IPS-20b (cell line): ENCODE measurements around the gene SLC10A6.
"Not testable (repeated sequence)": the region's sequence is repeated elsewhere in the genome, so short reads cannot be mapped to it uniquely, and the experiment has no call there.

ENCODE experiments used
- H3K27ac ChIP-seq: one replicate; pipeline ENCODE4 v1.5.1; 2013; ENCODE audit warnings: low read length
- H3K27me3 ChIP-seq: 2 replicates; pipeline ENCODE4 v1.6.1; 2013; ENCODE audit warnings: mild to moderate bottlenecking, low read length, inconsistent platforms; ENCODE audit not compliant: insufficient read depth
- H3K36me3 ChIP-seq: 2 replicates; pipeline ENCODE4 v1.6.1; 2013; ENCODE audit warnings: low read depth, mild to moderate bottlenecking, inconsistent platforms, low read length, moderate library complexity; ENCODE audit not compliant: insufficient read depth
- H3K4me1 ChIP-seq: 2 replicates; pipeline ENCODE4 v1.6.1; 2013; ENCODE audit warnings: mild to moderate bottlenecking, control low read depth, inconsistent platforms, low read length, moderate library complexity; ENCODE audit not compliant: insufficient read depth
- H3K4me3 ChIP-seq: 2 replicates; pipeline ENCODE4 v1.5.1; 2013; ENCODE audit warnings: mild to moderate bottlenecking, low read length, inconsistent platforms
- H3K9ac ChIP-seq: 2 replicates; pipeline ENCODE4 v1.6.1; 2013; ENCODE audit warnings: low read depth, mild to moderate bottlenecking, inconsistent platforms, low read length, moderate library complexity
- H3K9me3 ChIP-seq: 2 replicates; pipeline ENCODE4 v1.6.1; 2013; ENCODE audit warnings: mild to moderate bottlenecking, low read depth, low read length, inconsistent platforms; ENCODE audit not compliant: insufficient read depth

The SLC10A6 gene

DNA sequence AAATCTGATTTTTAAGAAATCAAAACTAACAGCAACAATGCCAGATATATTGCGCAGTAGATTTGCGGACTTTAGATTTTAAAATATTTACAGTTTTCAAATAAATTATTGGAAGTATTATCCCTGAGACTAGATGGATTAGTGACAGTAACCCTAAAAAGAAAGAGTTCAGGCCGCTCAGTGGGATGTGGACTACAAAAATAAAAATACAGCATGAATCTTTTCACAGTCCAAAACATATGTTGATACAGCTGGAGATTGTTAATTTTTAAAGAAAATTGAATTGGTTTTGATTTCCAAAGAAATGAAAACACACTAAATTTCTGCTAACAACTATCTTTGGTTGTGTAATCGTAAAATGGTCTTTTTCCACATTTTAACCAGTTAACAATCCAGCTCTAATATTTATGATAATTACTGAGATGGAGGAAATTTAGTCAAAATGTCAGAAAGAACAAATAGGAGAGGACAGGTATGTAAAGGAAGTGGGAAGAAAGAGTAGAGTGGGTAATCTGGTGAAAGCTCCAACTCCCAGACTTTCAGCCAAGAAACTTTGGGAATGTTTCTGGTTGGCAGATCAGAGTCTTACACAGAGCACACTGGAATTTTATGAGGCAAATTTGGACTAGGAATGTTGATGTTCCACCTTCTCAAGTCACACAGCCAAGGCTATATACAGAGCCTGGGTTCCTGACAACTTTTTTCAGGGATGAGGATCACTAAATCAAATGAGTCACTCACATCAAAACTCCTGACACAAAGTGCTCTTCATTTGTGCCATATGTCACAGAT, 27.9 kb upstream of the SLC10A6 start:
- H3K36me3 ChIP-seq, result no peaks in the 10 kb centered on the region
- peaks cover 9% of the 10 kb centered on the region; the same call in 1 of the 2 replicates for H3K9me3 ChIP-seq
- H3K9ac ChIP-seq, result no peak overlapping the region
- no peaks in the 10 kb centered on the region for H3K27me3 ChIP-seq
- no peaks in the 10 kb centered on the region for H3K4me1 ChIP-seq
- H3K4me3 ChIP-seq, result no peak overlapping the region
- H3K27ac ChIP-seq, result no peak overlapping the region

DNA sequence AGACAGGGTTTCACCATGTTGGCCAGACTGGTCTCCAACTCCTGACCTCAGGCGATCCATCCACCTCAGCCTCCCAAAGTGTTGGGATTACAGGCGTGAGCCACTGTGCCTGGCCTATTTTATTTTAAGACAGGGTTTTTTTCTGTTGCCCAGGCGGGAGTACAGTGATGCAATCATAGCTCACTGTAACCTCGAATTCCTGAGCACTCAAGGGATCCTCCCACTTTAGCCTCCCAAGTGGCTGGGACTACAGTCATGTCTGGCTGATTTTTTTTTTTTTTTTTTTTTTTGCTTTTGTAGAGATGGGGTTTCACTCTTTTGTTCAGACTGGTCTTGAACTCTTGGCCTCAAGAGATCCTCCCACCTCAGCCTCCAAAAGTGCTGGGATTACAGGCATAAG, 26.3 kb upstream of the SLC10A6 start:
- H3K27me3 ChIP-seq, H3K27ac ChIP-seq, H3K4me1 ChIP-seq, H3K9me3 ChIP-seq, H3K9ac ChIP-seq, H3K36me3 ChIP-seq, H3K4me3 ChIP-seq: not testable (repeated sequence)

DNA sequence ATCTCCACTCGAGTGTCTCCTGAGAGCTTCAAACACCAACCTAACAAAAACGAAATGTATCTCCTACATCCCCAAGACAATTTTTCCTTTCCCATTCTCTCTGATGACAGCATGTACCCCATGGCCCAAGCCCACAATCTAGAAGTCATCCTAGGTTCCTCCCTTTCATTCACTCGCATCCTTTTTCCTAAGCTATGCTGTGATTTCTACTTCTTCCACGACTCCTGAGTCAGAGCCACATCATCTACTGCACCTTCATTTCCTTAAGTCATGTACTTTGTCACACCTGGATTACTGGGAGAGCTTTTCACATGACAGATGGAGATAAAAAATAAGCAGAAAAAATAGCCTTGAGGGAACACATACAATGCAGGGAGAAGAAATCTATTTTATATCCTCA, 23.0 kb upstream of the SLC10A6 start:
- Histone ChIP-seq H3K9me3 (no peaks in the 10 kb centered on the region), H3K27ac (no peak overlapping the region), H3K36me3 (no peaks in the 10 kb centered on the region), H3K27me3 (no peaks in the 10 kb centered on the region), H3K4me1 (no peaks in the 10 kb centered on the region), H3K4me3 (no peak overlapping the region), H3K9ac (no peak overlapping the region)

DNA sequence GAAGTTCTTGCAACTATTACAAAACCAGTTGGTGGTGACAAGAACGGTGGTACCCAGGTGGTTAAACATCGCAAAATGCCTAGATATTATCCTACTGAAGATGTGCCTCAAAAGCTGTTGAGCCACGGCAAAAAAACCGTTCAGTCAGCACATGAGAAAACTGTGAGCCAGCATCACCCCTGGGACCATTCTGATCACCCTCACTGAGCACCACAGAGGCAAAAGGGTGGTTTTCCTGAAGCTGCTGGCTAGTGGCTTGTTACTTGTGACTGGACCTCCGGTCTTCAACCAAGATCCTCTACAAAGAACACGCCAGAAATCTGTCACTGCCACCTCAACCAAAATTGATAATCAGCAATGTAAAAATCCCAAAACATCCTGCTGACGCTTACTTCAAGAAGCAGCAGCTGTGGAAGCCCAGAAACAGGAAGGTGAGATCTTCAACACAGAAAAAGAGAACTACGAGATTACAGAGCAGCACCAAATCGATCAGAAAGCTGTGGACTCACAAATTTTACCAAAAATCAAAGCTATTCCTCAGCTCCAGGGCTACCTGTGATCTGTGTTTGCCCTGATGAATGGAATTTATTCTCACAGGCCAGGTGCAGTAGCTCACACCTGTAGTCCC, 21.4 kb upstream of the SLC10A6 start:
- H3K4me3 ChIP-seq, result no peak overlapping the region
- no peaks in the 10 kb centered on the region for H3K27me3 ChIP-seq
- no peak overlapping the region for H3K9ac ChIP-seq
- H3K9me3 ChIP-seq, result no peaks in the 10 kb centered on the region
- no peaks in the 10 kb centered on the region for H3K36me3 ChIP-seq
- no peaks in the 10 kb centered on the region for H3K4me1 ChIP-seq
- no peak overlapping the region for H3K27ac ChIP-seq

DNA sequence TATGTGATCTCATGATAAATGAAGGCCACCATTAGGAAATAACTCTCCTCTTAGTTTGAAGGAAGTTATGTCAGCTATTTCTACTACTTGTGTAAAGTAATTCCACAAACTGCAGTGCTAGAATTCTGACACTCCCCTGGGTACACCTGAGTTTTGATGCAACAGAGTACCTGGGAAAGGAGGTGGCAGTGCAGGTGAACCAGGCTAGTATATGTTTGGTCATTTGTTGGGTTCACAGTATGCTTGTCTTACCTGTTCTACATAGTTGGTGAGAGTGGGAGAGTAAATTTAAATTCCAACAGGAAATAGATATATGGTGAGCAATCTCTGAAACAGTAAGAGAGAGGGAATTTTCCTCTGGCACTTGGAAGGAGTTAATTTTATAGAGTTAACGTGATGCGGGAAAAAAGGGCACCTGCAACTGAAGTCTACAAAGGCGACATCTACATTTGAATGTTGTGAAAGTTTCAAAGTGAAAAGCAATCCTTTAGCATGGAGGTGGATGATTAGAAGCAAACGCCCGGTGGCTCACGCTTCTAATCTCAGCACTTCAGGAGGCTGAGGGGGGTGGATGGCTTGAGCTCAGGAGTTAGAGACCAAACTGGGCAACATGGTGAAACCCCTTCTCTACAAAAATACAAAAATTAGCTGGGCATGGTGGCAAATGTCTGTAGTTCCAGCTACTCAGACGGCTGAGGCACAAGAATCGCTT, 8.3 kb upstream of the SLC10A6 start:
- Histone ChIP-seq H3K9me3 (no peaks in the 10 kb centered on the region), H3K4me1 (peaks cover 8% of the 10 kb centered on the region; the same call in 1 of the 2 replicates), H3K27ac (no peak overlapping the region), H3K4me3 (no peak overlapping the region; the same call in 1 of the 2 replicates), H3K9ac (no peak overlapping the region), H3K27me3 (peaks cover 52% of the 10 kb centered on the region), H3K36me3 (no peaks in the 10 kb centered on the region)

DNA sequence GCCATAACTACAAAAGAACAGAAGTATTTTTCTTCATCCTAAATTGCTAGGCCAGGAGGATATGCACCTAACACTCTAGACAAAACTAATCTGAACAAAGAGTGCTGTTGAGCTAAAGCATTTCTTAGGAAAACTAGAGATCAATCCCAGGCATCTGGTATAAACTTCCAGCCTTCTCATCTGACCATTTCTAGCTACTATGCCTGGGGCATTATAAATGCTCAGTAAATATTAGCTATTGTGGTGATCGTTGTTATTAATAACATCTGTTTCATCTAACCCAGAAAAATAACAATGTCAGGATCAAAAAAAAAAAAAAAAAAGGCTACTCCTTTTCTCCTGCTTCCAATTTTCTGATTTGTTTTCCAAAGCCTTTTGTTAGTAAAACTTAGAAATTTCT, 7.7 kb upstream of the SLC10A6 start:
- H3K9me3 ChIP-seq, result no peaks in the 10 kb centered on the region
- H3K27ac ChIP-seq, result no peak overlapping the region
- H3K4me3 ChIP-seq, result no peak overlapping the region
- H3K9ac ChIP-seq, result no peak overlapping the region
- H3K27me3 ChIP-seq, result peaks cover 52% of the 10 kb centered on the region
- H3K4me1 ChIP-seq, result peaks cover 8% of the 10 kb centered on the region; the same call in 1 of the 2 replicates
- H3K36me3 ChIP-seq, result no peaks in the 10 kb centered on the region

DNA sequence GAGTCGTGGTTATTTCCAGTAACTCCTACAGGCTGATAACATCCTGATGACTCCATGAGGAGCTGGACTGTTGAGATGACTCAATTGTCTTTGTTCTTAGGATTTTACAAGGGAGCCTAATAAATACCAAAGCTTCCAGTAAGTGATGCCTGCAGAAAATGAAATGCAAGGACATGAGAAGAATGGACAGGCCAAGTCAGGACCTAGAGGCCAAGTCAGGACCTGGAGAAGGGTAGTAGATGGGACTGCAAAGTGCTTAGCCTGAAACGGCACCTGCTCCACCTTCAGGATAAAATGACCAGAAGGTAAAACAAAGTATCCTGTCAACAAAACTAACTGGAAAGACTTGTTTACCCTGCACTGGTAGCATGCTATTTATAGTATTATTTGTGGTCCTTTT, 6.4 kb upstream of the SLC10A6 start:
- H3K27me3 ChIP-seq, result peaks cover 49% of the 10 kb centered on the region
- peaks cover 8% of the 10 kb centered on the region; the same call in 1 of the 2 replicates for H3K4me1 ChIP-seq
- no peaks in the 10 kb centered on the region for H3K36me3 ChIP-seq
- H3K27ac ChIP-seq, result no peak overlapping the region
- no peaks in the 10 kb centered on the region for H3K9me3 ChIP-seq
- H3K4me3 ChIP-seq, result no peak overlapping the region
- H3K9ac ChIP-seq, result no peak overlapping the region

DNA sequence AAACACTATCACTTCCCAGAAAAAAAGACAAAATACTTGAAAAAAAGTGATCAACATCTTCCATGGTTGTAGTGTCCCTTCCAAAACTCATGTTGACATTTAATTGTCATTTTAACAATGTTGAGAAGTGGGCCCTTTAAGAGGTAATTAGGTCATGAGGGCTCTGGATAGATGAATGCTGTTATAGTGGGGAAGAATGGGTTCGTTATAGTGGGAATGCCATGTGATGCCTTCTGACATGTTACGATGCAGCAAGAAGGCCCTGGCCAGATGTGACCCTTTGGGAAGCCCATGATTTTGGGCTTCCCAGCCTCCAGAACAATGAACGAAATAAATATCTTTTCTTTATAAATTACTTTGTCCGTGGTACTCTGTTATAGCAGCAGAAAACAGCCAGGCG, 4.0 kb upstream of the SLC10A6 start:
- H3K36me3 ChIP-seq, result no peaks in the 10 kb centered on the region
- peaks cover 8% of the 10 kb centered on the region; the same call in 1 of the 2 replicates for H3K4me1 ChIP-seq
- no peak overlapping the region for H3K4me3 ChIP-seq

DNA sequence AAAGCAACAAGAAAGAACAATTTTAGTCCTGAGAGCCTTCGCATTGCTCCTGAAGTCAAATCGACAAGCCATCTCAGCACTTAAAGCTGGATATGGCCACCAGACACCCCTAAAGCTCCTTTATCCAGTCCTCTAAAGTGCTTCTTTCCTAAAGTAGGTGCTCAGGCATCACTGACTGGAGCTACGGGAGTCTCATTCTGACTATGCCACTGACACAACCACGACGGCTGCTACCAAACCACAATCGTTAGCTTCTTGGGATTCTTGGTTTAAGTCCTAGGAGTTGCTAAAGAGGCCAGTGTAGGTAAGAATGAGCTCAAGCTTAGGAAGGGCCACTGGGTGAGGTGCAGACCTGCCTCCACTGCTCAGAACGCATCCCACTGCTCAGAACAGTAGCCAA, 1.0 kb downstream of the SLC10A6 start:
- no peaks in the 10 kb centered on the region for H3K27me3 ChIP-seq
- H3K27ac ChIP-seq, result no peak overlapping the region
- H3K9me3 ChIP-seq, result no peaks in the 10 kb centered on the region
- H3K36me3 ChIP-seq, result no peaks in the 10 kb centered on the region
- H3K4me1 ChIP-seq, result peaks cover 6% of the 10 kb centered on the region; the same call in 1 of the 2 replicates
- H3K9ac ChIP-seq, result no peak overlapping the region
- no peak overlapping the region for H3K4me3 ChIP-seq

More for the DNA sequence above, 4.0 kb upstream of the SLC10A6 start:
- H3K27ac ChIP-seq, result no peak overlapping the region
- H3K9me3 ChIP-seq, result no peaks in the 10 kb centered on the region
- H3K9ac ChIP-seq, result no peak overlapping the region
- H3K27me3 ChIP-seq, result peaks cover 26% of the 10 kb centered on the region

DNA sequence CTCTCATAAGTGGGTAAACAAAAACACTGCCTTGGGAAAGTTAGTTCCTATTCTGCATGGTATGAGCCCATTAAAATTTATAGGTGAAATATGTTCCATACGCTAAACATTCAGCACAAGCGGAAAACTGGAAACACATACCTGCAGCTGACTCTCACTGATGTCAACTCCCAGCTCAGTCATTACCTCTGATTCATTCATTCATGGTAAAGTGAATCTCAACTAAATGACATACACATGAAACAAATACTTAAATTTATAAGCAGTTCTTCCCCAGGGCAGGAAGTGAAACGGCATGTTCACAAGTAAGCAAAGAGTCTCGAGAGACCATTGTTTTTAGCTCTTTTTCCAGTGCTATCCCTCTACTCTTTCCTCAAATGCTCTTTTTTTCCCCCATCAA, 1.6 kb downstream of the SLC10A6 start:
- H3K27ac ChIP-seq, result no peak overlapping the region
- H3K4me1 ChIP-seq, result peaks cover 6% of the 10 kb centered on the region; the same call in 1 of the 2 replicates

DNA sequence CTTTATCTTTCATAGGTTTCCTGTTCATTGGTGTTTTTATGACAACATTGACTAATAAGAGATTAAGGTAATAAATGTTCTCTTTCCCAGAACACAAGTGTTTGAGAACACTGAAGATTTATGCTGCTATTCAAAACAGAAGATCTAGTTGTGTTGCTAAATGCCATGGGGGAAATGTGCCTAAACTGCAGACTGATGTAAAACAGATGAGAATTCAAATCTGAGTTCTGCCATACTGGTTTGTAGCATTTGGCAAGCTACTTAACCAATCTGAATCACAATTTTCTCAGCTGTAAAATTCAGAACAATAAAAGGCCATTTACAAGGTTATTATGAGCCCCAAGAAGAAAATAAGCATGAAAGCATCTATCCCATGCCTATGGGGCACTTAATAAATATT, 2.3 kb downstream of the SLC10A6 start:
- Histone ChIP-seq H3K27me3 (no peaks in the 10 kb centered on the region), H3K9me3 (no peaks in the 10 kb centered on the region)

More for the DNA sequence above, 1.6 kb downstream of the SLC10A6 start:
- no peak overlapping the region for H3K9ac ChIP-seq
- H3K4me3 ChIP-seq, result no peak overlapping the region
- H3K27me3 ChIP-seq, result no peaks in the 10 kb centered on the region
- no peaks in the 10 kb centered on the region for H3K36me3 ChIP-seq
- H3K9me3 ChIP-seq, result no peaks in the 10 kb centered on the region

More for the DNA sequence above, 2.3 kb downstream of the SLC10A6 start:
- Histone ChIP-seq H3K36me3 (no peaks in the 10 kb centered on the region), H3K4me1 (peaks cover 6% of the 10 kb centered on the region; the same call in 1 of the 2 replicates), H3K27ac (no peak overlapping the region), H3K4me3 (no peak overlapping the region), H3K9ac (no peak overlapping the region)
